ENCODE data around the gene CIAO2B. TPM values are rescaled to one million over a fixed set of nuclear protein-coding genes. Genes with fewer than 3 reads are reported as not detected.

The CIAO2B gene
- polyA plus RNA-seq, 3 donors from 2014 or later = 125 to 157 (median 132) TPM

DNA sequence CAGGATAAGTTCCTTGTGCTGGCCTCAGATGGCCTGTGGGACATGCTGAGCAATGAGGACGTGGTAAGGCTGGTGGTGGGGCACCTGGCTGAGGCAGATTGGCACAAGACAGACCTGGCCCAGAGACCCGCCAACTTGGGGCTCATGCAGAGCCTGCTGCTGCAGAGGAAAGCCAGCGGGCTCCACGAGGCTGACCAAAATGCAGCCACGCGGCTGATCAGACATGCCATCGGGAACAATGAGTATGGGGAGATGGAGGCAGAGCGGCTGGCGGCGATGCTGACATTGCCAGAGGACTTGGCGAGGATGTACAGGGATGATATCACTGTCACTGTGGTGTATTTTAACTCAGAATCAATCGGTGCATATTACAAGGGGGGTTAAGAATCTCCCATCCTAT lies 48.7 kb downstream of the CIAO2B start:
- peaks cover 6 to 24% (median 10%) of the 10 kb centered on the region in 3 donors for H3K36me3 Mint-ChIP-seq
- H3K27ac Mint-ChIP-seq = peak overlapping the region in 3 of 6 donors; percentile 16 to 37 (median 20)
- no peak overlapping the region for H3K4me3 Mint-ChIP-seq

DNA sequence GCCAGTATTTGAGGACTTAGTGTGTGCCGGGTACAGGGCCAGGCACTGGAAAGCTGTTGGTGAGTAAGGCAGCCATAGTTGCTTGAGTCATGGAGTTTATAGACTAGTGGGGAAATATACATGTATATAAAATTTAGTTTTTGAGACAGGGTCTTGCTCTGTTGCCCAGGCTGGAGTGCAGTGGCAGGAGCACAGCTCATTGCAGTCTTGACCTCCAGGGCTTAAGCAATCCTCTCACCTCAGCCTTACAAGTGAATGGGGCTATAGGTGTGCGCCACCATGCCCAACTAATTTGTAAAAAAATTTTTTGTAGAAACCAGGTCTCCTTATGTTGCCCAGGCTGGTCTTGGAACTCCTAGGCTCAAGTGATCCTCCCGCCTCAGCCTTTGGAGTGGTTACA lies 51.5 kb downstream of the CIAO2B start:
- peaks cover 22 to 50% of the 10 kb centered on the region in 2 donors for H3K4me1 Mint-ChIP-seq
- H3K4me3 Mint-ChIP-seq = peak overlapping the region in 1 of 5 donors; percentile 74
- H3K27me3 Mint-ChIP-seq (ENCODE audit: low read depth in 3 of 3) = peaks cover 6 to 12% (median 7%) of the 10 kb centered on the region in 3 donors
- H3K36me3 Mint-ChIP-seq = peaks cover 6 to 19% (median 10%) of the 10 kb centered on the region in 3 donors
- no peak for DNase-seq
- no peaks in the 10 kb centered on the region for H3K9me3 Mint-ChIP-seq
- H3K27ac Mint-ChIP-seq = peak overlapping the region in 1 of 6 donors; percentile 42

More for the DNA sequence above, 48.7 kb downstream of the CIAO2B start:
- peaks cover under 1 to 2% (median under 1%) of the 10 kb centered on the region in 3 donors for H3K27me3 Mint-ChIP-seq (ENCODE audit: low read depth in 3 of 3)
- DNase-seq = no peak
- peaks cover 3 to 35% of the 10 kb centered on the region in 2 donors for H3K4me1 Mint-ChIP-seq
- H3K9me3 Mint-ChIP-seq = no peaks in the 10 kb centered on the region

Other genes starting within 250 kb of the CIAO2B start
- under 1 TPM in 1 of 3 donors, not detected in 2; 0.19 TPM for gene CMTM4, start 237.7 kb downstream of the CIAO2B start, polyA plus RNA-seq
- gene DYNC1LI2, start 182.8 kb downstream of the CIAO2B start, polyA plus RNA-seq = 10 to 100 TPM; 15.3 to 41.1 (median 16.6) TPM
- under 1 TPM in 1 of 3 donors, not detected in 2; 0.11 TPM for gene TERB1, start 132.8 kb downstream of the CIAO2B start, polyA plus RNA-seq
- 10 to 100 TPM; 67.2 to 73.8 (median 69.8) TPM for gene NAE1, start 103.4 kb downstream of the CIAO2B start, polyA plus RNA-seq
- gene CA7, start 90.0 kb downstream of the CIAO2B start, polyA plus RNA-seq = under 1 TPM; 0.12 to 0.25 (median 0.17) TPM
- gene PDP2, start 53.9 kb downstream of the CIAO2B start, polyA plus RNA-seq = 1 to 10 TPM in 2 of 3 donors, not detected in 1; 2.2 to 3.1 TPM
- not detected for gene CDH16, start 15.5 kb downstream of the CIAO2B start, polyA plus RNA-seq
- gene RRAD, start 8.9 kb downstream of the CIAO2B start, polyA plus RNA-seq = not detected
- 10 to 100 TPM; 13.8 to 26.2 (median 19.5) TPM for gene CES2, start 1.1 kb upstream of the CIAO2B start, polyA plus RNA-seq
- not detected for gene CES3, start 26.9 kb upstream of the CIAO2B start, polyA plus RNA-seq
- 1 to 10 TPM in 1 of 3 donors, under 1 TPM in 1, not detected in 1; 0.98 to 1.6 TPM for gene CES4A, start 54.2 kb upstream of the CIAO2B start, polyA plus RNA-seq
- 100 to 1,000 TPM in 1 of 3 donors, 10 to 100 TPM in 2; 93.5 to 118 (median 95.2) TPM for gene CBFB, start 94.7 kb upstream of the CIAO2B start, polyA plus RNA-seq
- 10 to 100 TPM in 2 of 3 donors, 1 to 10 TPM in 1; 5.7 to 15.1 (median 14.4) TPM for gene PHAF1, start 175.5 kb upstream of the CIAO2B start, polyA plus RNA-seq
- gene B3GNT9, start 216.6 kb upstream of the CIAO2B start, polyA plus RNA-seq = under 1 TPM in 2 of 3 donors, not detected in 1; 0.13 to 0.18 TPM
- 10 to 100 TPM; 44.9 to 53.7 (median 49.4) TPM for gene TRADD, start 225.5 kb upstream of the CIAO2B start, polyA plus RNA-seq
- 1 to 10 TPM; 3.8 to 7.4 (median 5.7) TPM for gene FBXL8, start 225.6 kb upstream of the CIAO2B start, polyA plus RNA-seq
- not detected for gene HSF4, start 230.3 kb upstream of the CIAO2B start, polyA plus RNA-seq
- under 1 TPM in 2 of 3 donors, not detected in 1; 0.18 to 0.47 TPM for gene NOL3, start 236.1 kb upstream of the CIAO2B start, polyA plus RNA-seq
- under 1 TPM in 1 of 3 donors, not detected in 2; 1.00 TPM for gene MATCAP1, start 249.6 kb upstream of the CIAO2B start, polyA plus RNA-seq

Measured in immature natural killer cell (primary cell).